Hematopoietic multipotent progenitor cell treated with erythropoietin and hydrocortisone succinate and interleukin-3 and kit ligand, for 17 days (in vitro differentiated cells): ENCODE data around the gene RPA3.
"Not testable (repeated sequence)": the region's sequence is repeated elsewhere in the genome, so short reads cannot be mapped to it uniquely, and the experiment has no call there.

Source experiments
- DNase-seq: peaks from one replicate; pipeline ENCODE4 v3.0.0-alpha.2; 2015; ENCODE audit warnings: low spot score

The RPA3 gene

DNA sequence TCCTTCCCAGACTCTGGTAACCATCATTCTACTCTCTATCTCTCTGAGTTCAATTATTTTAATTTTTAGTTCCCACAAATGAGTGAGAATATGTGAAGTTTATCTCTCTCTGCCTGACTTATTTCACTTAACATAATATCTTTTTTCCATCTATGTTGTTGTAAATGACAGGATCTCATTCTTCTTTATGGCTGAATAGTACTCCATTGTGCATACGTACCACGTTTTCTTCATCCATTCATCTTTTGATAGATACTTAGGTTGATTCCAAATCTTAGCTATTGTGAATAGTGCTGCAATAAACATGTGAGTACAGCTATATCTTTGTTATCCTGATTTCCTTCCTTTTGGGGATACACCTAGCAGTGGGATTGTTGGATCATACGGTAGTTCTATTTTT lies 23.9 kb downstream of the RPA3 start:
- DNase-seq = no peak

DNA sequence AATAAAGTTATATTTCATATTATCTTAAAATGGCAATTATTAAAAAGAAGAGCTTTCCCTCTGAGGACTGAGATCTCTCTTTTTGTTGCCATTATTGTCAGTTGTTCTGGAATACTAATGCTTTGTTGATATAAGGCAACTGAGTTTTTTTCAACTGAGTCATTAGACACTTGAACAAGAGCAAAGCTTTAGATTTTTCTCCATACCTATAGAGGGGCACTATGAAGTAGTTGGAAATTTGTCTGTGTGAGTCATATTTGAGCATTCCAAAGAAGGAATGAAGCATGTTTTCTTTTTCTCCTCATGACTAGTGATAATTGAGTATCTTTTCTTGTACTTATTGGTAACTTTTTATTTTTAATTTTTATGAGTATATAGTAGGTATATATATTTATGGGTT lies 24.5 kb downstream of the RPA3 start:
- DNase-seq = no peak

DNA sequence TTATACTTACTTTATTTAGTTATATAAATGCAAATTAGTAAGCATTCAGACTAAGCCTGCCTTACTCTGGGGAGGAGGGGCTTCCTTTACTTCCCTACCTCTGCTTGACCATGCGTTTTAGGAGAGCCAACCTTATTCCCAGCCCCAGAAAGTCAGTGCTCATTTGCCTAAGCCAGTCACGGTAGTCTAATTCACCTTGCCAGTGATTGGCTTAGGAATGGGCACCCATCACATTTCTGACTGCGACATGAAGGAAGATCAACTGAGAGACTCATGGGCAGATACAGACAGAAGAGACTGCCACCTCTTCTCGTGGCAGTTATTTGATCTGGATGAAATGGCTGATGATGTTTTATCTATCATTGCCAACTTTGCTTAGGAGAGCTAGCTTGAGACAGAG lies 29.5 kb downstream of the RPA3 start:
- DNase-seq = no peak

DNA sequence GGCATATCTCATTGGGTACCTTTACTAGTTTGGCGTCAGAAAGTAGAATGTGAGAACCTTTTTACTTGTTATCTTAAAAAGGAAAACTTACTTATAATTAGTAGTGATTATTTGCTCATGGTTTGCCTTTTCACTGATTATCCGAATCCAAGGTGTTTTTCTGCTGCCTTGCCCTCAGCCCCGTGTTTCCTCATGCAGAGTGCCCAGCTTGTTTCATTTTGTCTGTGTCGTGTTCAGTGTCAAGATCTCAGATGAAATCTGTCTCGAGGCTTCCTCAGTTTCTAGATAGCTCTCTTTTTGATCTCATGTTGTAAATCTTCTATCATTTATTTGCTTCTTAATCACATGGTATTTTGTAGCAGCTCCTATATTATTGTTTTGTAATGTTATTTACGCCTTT lies 30.1 kb downstream of the RPA3 start:
- DNase-seq = no peak

DNA sequence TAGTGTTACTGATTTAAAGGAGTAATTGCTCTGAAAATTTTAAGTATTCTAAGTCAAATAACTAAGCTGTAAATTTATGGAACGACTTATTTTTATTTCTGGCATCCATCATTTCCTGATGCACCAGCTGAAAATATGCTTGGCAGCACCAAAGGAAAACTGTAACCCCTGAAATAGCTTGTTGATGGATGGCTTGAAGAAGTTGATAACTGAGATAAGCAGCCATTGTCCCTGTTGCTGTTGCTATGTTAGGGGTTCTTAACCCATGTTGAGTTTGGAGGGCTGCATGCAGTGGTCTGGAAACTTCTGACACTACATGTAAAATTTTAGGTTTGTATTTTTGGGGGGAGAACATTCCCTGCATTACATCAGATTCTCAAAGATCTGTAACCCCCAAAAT lies 30.6 kb downstream of the RPA3 start:
- DNase-seq = no peak

DNA sequence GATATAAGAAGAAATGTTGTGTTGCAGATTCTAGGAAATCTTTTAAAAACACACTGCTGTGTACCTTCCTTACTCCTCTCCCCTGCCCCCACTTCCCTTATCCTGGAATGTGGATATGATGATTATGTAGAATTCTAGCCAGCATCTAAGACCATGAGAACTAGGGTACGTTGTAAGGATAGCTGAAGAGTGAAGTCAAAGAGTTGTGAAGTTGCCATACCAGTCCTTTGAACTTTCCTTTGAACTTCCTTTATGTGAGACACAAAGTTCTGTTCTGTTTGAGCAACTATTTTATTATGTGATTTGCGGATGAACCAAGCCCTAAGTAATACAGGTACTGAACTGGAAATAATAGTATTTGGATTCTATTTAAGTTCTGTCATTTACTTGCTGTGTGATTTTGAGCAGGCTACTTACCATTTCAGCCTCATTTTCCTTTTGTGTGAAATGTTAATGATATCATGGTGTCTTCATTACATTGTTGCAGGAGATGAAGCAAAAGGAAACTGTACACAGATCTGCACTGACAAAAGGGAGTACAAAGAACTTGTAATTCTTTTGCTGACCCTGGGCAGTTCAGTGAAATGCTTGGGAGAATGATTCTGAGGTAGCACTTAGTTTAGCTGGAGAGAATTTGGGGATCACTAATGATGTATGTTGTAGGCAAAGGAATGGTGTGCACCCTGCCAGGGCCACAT lies 31.4 kb downstream of the RPA3 start:
- DNase-seq = no peak

DNA sequence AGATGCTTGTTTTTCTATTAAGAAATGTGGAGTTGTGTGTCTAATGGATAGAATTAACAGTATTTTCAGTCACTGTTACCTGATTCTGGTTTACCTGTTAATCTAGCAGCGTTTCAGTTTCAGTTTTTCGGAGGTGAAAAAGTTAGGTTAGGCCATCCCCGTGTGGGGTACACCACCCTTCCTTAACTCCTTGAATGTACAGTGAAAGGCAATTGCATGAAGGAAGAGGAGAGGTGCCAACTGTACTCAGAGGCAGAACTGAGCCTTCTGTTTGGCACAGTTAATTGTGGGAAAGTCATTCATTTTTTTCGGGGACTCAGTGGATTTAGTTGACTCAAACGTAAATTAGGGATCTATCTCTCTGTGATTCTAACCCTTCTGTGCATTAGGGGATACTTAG lies 35.5 kb downstream of the RPA3 start:
- no peak for DNase-seq

DNA sequence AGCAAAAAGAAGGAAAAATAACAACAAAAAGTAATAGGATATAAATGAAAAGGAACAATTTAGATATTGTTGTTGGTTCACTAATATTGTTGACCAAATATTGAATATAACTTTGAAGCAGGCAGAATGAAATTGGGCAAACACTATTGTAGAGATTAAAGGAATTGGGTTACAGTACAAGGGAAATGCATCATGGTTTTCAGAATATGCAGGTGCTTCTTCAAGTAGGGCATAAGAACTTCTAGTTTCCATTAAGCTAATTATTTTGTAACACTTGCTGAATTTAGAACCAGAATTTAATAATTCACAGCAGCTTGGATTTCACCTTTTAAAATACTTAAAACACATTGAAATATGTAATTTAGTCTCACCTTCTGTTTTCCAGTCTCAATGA lies 36.5 kb downstream of the RPA3 start:
- DNase-seq = no peak

DNA sequence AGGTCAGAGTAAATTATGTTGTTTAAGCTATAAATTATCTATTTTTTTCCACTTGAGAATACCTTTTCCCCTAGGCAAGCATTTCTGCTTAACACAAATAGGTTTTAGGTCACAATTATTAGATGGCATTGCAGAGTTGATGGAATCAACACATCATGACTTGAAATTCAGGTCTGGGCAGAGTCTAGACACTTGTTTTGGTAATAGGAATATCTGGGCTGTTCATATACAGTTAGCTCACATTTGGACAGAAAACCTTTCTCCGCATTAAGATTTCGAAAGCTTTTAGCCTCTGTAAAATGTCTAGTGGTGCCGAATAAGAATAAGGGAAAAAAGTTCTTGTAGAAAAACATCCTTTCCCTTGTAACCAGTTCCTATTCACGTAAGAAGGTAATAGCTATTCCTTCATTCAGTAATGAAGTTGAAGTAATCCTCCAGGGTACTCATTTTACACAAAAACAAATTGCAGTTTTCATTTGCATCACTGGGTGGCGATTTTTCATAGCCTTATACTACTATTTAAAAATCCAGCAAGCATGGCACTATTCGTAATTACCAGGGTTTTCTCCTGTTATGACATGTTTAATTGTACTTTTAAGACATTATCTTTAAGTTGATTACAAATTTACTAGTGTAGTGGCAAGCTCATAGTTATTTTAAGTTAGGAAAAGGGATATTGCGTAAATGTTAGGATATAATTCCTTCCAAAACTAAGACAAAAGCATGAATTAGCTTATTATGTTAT lies 37.0 kb downstream of the RPA3 start:
- peak; percentile 91 for DNase-seq

DNA sequence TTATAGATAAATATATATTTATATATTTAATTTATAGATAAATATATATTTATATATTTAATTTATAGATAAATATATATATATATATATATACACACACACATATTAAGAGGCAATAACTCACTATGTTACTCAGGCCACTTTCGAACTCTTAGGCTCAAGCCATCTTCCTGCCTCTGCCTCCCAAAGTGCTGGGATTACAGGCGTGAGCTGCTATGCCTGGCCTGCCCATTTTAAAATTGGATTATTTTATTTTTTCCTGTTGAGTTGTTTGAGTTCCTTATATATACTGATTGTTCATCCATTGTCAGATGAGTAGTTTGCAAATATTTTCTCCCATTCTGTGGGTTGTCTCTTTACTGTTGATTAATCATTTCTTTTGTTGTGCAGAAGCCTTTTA lies 38.8 kb downstream of the RPA3 start:
- DNase-seq = peak; percentile 17

DNA sequence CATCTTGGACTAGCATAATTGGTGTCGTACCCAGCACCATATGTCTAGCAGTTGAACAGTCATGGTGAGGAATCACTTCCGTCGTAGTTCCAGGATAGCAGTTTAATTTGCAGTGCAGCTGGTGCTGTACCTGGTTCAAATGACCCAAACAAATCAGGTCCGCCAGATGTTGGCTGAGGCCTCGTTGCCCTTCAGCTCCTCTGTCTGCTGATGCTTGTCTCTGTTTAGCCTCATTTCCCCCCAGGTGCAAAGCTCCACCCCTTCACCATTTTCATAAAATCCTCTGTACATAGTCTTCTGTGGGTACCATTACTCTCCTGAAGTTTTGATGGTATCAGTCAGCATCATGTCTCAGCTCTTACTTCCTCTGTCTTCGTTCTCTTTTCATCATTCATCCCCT lies 42.7 kb downstream of the RPA3 start:
- no peak for DNase-seq

DNA sequence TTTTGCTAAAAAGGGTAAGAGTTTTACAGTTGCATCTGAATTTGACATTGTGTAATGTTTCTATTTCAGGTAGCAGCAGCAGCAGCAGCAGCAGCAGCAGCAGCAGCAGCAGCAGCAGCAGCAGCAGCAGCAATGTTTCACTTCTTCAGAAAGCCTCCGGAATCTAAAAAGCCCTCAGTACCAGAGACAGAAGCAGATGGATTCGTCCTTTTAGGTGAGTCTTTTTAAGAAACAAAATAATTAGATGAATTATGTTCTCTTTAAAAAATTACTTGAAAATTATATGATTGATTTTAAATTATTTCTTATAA lies 45.2 kb downstream of the RPA3 start:
- no peak for DNase-seq

DNA sequence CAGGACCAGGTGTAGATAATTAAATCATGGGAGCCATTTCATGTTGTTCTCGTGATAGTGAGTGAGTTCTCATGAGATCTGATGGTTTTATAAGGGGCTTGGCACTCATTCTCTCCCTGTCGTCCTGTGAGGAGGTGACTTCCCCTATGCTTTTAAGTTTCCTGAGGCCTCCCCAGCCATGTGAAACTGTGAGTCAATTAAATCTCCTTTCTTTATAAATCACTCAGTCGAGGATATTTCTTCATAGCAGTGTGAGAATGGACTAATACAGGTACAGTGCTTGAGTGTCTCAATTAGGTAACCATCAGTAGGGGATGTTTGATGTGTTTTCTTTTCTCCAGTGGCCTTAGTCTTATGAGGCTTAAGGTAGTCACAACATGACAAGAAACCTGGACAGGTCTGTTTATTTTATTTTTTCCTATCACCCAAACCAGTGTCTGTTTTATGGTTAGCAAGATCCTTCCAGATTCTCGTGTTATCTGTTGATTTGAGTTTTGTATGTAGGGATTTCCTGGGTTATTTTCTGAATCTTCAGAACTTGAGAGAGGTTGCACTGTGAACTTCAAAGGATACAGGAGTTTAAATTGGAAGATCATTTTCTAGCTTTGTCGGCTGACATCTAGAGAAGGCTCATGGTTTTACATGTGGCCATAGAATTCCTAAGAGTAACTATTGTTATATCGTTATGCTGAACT lies 45.7 kb downstream of the RPA3 start:
- DNase-seq = no peak

DNA sequence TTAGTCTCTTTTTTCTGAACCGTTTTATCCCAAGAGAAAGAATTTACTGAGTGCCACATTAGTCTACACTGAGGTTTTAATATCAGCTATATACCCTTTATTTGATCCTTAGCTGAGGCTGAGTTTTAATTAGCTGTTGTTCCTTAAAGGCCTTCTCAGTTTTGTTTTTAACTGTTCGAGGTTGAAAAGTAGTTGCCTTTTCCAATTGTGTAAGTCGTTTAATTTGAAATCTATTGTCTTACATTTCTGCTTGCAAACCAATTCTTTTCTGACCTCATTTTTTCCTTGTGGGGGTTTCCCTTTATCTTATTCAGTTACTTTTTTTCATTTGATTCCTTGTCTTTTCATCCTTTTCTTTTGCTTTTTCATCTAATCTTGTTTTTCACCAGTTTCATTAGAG lies 47.0 kb downstream of the RPA3 start:
- no peak for DNase-seq

DNA sequence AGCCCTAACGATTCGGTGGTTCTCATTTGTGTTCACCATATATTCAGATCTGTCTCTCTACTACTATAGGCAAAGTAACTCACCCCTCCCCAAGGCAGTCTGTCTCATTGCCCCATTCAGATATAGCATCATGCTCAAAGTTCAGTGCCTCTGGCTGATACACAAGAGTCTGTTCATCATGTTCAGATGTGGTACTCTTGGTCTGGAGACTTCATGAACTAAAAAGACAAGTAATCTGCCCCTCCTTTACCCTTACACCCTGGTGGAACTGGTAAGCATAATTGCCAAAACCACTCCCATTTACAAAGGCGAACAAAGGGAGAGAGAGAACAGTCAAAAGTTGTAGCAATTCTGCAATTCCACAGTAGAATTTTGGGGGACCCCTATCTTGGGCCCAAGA lies 47.9 kb downstream of the RPA3 start:
- DNase-seq = no peak

DNA sequence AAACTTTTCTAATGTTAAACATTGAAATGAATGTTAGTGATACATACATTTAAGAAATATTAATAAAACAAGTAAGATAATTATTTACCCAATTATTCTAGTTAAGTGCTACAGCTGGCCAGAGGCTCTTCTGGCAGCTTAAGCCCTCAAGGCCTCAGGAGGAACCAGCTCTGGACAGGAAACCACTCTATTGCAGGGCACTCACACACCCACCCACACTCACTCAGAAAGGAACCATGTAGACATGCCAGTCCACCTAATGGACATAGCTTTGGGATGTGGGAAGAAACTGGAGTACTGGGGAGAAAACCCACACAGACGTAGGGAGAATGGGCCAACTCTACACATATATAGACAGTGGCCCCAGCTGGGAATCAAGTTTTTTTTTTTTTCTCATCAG lies 49.7 kb downstream of the RPA3 start:
- no peak for DNase-seq

DNA sequence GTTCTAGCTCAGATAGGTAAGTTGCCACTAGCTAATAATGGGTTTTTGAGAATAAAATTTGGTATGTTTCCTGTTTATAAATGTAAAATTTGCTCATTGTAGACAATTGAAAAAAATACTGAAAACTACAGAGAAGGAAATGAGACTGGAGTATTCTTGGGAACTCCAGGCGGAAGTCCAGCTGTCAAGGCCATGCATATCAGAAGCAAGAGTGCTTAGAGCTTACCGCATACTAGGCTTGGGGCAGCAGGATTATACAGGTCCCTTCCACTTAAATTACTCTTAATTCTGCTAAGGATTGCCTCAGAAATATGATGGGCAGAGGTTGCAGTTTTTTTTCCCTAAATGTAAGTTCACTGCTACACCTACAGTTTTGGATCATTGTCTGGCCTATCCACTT lies 51.2 kb downstream of the RPA3 start:
- no peak for DNase-seq

DNA sequence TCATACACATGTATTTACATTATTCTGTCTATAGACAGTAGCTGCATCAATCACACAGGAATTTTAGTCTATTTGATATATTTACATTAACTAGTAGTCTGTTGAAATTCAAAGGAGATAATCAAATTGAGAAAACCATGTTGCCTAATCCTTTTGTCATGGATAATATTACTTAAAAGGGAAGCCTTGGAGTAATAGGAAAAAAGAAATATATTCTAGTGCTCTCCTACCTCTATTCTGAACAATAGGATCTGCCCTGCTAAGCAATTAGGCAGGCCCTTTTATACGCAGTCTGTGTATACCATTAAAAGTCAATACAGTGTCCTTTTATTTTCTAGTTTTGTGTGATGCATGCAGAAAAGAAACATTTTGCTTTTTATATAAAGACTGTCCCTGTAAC lies 53.4 kb downstream of the RPA3 start:
- no peak for DNase-seq

DNA sequence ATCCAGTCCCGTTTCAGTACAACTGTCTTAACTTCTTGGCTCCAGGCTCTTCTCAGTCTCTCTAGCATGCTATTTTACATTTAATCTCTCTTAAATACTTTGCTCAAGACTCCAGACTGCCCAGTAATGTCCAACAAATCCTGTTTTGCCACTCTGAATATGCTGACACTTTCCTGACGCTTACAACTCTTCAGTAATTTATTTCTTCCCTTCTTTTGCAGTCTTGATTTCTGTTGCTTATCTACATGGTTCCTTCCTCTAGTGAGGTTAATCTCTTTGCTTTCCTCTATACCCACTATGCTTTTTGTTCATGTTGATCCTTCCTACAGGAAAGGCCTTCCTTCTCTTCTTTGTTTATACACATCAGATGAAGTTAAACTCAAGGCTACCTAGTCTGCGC lies 54.1 kb downstream of the RPA3 start:
- DNase-seq = no peak

DNA sequence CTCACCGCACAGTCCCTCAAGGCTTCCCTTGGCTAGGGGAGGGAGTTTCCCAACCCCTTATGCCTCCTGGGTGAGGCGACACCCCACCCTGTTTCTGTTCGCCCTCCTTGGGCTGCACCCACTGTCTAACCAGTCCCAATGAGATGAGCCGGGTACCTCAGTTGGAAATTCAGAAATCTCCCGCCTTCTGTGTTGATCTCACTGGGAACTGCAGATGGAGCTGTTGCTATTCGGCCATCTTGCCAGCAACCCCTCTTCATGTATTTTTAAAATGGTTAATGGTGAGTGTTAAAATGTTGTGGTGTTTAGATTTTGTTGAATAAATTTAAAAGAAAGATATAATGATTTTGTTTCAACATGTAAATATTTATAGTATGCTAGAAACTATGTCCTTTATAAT lies 55.9 kb downstream of the RPA3 start:
- DNase-seq = no peak

DNA sequence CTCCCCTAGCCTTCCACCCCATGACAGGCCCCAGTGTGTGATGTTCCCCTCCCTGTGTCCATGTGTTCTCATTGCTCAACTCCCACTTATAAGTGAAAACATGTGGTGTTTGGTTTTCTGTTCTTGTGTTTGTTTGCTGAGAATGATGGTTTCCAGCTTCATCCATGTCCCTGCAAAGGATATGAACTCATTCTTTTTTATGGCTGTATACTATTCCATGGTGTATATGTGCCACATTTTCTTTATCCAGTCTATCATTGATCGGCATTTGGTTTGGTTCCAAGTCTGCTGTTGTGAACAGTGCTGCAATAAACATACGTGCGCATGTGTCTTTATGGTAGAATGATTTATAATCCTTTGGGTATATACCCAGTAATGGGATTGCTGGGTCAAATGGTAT lies 61.9 kb downstream of the RPA3 start:
- not testable (repeated sequence) for DNase-seq

DNA sequence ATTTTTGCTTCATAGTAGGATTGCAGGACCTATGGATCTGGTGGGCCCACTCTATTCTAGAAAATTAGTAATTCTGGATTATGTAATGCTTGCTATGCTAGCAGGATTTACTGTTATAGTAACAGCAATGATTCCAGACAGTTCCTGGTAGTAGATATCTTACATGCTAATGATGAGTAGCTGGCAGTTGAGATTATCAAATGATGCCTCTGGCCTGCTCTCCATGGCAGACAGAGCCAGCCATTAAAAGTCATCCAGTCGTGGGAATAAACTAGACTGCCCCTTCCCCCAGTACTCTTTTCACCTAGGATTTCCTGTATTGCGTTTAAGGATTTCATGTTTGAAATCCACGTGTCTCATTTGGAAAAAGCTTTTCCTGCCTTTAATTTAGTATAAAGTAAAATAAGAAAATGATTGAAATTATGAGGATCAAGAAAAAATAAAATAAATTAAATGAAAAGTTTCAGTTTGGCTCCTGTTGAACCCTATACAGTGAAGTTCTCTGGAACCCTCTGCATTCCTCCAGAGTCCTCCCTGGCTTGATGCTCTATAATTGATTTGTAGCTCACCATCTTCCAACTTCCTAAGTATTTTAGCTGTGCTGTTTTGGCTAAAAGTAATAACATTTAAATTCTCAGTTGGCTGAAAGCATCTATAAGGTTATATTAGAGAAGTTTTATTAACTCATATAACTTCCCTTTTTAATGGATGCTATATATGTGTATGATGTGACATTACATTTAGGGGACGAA lies 63.3 kb downstream of the RPA3 start:
- DNase-seq = no peak
